Measurements from ENCODE around the gene PSME1.

Gene PSME1

GRCh38 chr14:24146978-24147760, 11.2 kb downstream of the PSME1 start, which contains the start of gene RNF31:
RNF31 (plus strand) TSS chr14:24147498; CDS start chr14:24147699, 201 bp downstream.
- Histone ChIP-seq H3K4me3 (ENCODE audit: insufficient read depth, low read depth, low read length, poor library complexity, severe bottlenecking) (peak within 1 kb of the TSS; percentile 93), H3K36me3 (ENCODE audit: control insufficient read depth, insufficient read depth, low read length) (peaks cover 45% of the 10 kb centered on the region), H3K27me3 (replicated peaks; ENCODE audit: control insufficient read depth, insufficient read depth, low read length, poor library complexity, severe bottlenecking) (no peaks in the 10 kb centered on the region), H3K4me1 (ENCODE audit: control insufficient read depth, insufficient read depth, low read length, poor library complexity, severe bottlenecking) (peaks cover 28% of the 10 kb centered on the region), H3K27ac (ENCODE audit: insufficient read depth, low read length, poor library complexity, severe bottlenecking) (peak within 1 kb of the TSS; percentile 93), H3K9me3 (ENCODE audit: control insufficient read depth, low read length) (no peaks in the 10 kb centered on the region)
- peak; percentile 92 to 96 (median 94) for DNase-seq

DNA sequence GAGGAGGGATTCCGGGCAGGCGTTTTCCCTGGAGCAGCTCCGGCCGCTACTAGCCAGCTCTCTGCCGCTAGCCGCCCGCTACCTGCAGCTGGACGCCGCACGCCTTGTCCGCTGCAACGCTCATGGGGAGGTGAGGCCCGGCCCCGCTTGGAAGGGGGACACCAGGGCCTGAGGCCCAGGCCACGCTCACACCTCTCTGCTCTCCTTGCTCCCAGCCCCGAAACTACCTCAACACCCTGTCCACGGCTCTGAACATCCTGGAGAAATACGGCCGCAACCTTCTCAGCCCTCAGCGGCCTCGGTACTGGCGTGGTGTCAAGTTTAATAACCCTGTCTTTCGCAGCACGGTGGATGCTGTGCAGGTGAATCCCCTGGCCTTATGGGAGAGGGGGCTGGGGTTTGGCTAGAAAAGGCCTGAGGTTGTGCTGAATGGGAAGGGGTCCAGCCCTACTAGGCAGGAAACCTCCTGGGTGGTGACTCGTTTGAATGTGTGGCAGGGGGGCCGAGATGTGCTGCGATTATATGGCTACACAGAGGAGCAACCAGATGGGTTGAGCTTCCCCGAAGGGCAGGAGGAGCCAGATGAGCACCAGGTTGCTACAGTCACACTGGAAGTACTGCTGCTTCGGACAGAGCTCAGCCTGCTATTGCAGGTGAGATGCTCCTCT, 11.9 kb downstream of the PSME1 start:
- Histone ChIP-seq H3K4me1 (ENCODE audit: control insufficient read depth, insufficient read depth, low read length, poor library complexity, severe bottlenecking) (peaks cover 27% of the 10 kb centered on the region), H3K27me3 (replicated peaks; ENCODE audit: control insufficient read depth, insufficient read depth, low read length, poor library complexity, severe bottlenecking) (no peaks in the 10 kb centered on the region), H3K9me3 (ENCODE audit: control insufficient read depth, low read length) (no peaks in the 10 kb centered on the region), H3K36me3 (ENCODE audit: control insufficient read depth, insufficient read depth, low read length) (peaks cover 51% of the 10 kb centered on the region), H3K4me3 (ENCODE audit: insufficient read depth, low read depth, low read length, poor library complexity, severe bottlenecking) (peak overlapping the region; percentile 93), H3K27ac (ENCODE audit: insufficient read depth, low read length, poor library complexity, severe bottlenecking) (peak overlapping the region; percentile 93)
- peak in 1 of 3 donors; percentile 23 for DNase-seq

DNA sequence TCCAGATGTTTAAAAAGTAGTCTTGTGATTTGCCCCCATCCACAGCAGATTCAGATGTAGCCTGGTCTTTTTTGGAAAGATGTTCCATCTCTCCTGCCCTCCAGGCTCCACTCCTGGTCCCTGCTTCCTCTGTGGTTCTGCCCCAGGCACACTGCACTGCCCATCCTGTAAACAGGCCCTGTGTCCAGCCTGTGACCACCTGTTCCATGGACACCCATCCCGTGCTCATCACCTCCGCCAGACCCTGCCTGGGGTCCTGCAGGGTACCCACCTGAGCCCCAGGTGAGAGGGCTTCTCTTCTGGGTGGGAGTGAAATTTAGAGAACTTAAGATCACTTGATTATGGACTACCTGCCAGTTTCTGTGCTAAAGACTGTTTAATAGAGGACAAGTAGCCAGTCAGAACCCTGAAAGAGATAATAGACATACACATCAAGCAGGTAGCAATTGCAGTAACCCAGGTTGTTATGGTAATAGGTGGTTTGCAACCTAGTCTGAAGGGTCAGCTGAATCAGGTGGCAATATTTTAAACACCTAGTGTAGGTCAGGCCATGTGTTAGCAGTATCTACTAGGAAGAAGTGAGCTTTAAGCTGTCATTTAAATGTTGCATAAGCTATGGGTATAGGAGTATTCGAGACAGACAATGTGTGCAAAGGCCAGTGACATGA, 13.4 kb downstream of the PSME1 start:
- no peaks in the 10 kb centered on the region for H3K9me3 ChIP-seq (ENCODE audit: control insufficient read depth, low read length)
- H3K4me1 ChIP-seq (ENCODE audit: control insufficient read depth, insufficient read depth, low read length, poor library complexity, severe bottlenecking): peaks cover 27% of the 10 kb centered on the region
- no peak for DNase-seq
- no peak overlapping the region for H3K27ac ChIP-seq (ENCODE audit: insufficient read depth, low read length, poor library complexity, severe bottlenecking)
- H3K36me3 ChIP-seq (ENCODE audit: control insufficient read depth, insufficient read depth, low read length): peaks cover 47% of the 10 kb centered on the region
- no peak overlapping the region for H3K4me3 ChIP-seq (ENCODE audit: insufficient read depth, low read depth, low read length, poor library complexity, severe bottlenecking)
- no peaks in the 10 kb centered on the region for H3K27me3 ChIP-seq (replicated peaks; ENCODE audit: control insufficient read depth, insufficient read depth, low read length, poor library complexity, severe bottlenecking)

DNA sequence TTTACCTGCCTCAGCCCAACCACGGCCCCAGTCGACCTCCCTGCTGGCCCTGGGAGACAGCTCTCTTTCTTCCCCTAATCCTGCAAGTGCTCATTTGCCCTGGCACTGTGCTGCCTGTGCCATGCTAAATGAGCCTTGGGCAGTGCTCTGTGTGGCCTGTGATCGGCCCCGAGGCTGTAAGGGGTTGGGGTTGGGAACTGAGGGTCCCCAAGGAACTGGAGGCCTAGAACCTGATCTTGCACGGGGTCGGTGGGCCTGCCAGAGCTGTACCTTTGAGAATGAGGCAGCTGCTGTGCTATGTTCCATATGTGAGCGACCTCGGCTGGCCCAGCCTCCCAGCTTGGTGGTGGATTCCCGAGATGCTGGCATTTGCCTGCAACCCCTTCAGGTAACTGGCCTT, 14.1 kb downstream of the PSME1 start:
- peaks cover 53% of the 10 kb centered on the region for H3K36me3 ChIP-seq (ENCODE audit: control insufficient read depth, insufficient read depth, low read length)
- H3K27ac ChIP-seq (ENCODE audit: insufficient read depth, low read length, poor library complexity, severe bottlenecking): no peak overlapping the region
- DNase-seq: no peak
- H3K4me1 ChIP-seq (ENCODE audit: control insufficient read depth, insufficient read depth, low read length, poor library complexity, severe bottlenecking): peaks cover 27% of the 10 kb centered on the region
- no peaks in the 10 kb centered on the region for H3K9me3 ChIP-seq (ENCODE audit: control insufficient read depth, low read length)
- H3K4me3 ChIP-seq (ENCODE audit: insufficient read depth, low read depth, low read length, poor library complexity, severe bottlenecking): no peak overlapping the region
- no peaks in the 10 kb centered on the region for H3K27me3 ChIP-seq (replicated peaks; ENCODE audit: control insufficient read depth, insufficient read depth, low read length, poor library complexity, severe bottlenecking)

GRCh38 chr14:24150567-24150966, 14.6 kb downstream of the PSME1 start:
- no peaks in the 10 kb centered on the region for H3K9me3 ChIP-seq (ENCODE audit: control insufficient read depth, low read length)
- H3K4me1 ChIP-seq (ENCODE audit: control insufficient read depth, insufficient read depth, low read length, poor library complexity, severe bottlenecking): peaks cover 22% of the 10 kb centered on the region
- H3K4me3 ChIP-seq (ENCODE audit: insufficient read depth, low read depth, low read length, poor library complexity, severe bottlenecking): no peak overlapping the region
- no peak for DNase-seq
- peaks cover 58% of the 10 kb centered on the region for H3K36me3 ChIP-seq (ENCODE audit: control insufficient read depth, insufficient read depth, low read length)
- no peaks in the 10 kb centered on the region for H3K27me3 ChIP-seq (replicated peaks; ENCODE audit: control insufficient read depth, insufficient read depth, low read length, poor library complexity, severe bottlenecking)
- no peak overlapping the region for H3K27ac ChIP-seq (ENCODE audit: insufficient read depth, low read length, poor library complexity, severe bottlenecking)

DNA sequence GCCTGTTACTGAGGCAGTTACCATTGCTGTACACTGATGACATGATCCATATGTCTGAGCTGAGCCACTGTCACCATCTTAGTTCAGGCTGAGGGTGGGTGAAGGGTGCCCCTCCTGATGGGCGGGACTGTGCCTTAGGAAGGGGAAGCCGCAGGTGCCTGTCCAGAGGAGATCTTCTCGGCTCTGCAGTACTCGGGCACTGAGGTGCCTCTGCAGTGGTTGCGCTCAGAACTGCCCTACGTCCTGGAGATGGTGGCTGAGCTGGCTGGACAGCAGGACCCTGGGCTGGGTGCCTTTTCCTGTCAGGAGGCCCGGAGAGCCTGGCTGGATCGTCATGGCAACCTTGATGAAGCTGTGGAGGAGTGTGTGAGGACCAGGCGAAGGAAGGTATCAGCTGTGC, 15.0 kb downstream of the PSME1 start:
- no peaks in the 10 kb centered on the region for H3K27me3 ChIP-seq (replicated peaks; ENCODE audit: control insufficient read depth, insufficient read depth, low read length, poor library complexity, severe bottlenecking)
- peaks cover 63% of the 10 kb centered on the region for H3K36me3 ChIP-seq (ENCODE audit: control insufficient read depth, insufficient read depth, low read length)
- H3K4me3 ChIP-seq (ENCODE audit: insufficient read depth, low read depth, low read length, poor library complexity, severe bottlenecking): no peak overlapping the region
- DNase-seq: no peak
- no peaks in the 10 kb centered on the region for H3K9me3 ChIP-seq (ENCODE audit: control insufficient read depth, low read length)
- H3K27ac ChIP-seq (ENCODE audit: insufficient read depth, low read length, poor library complexity, severe bottlenecking): no peak overlapping the region
- peaks cover 17% of the 10 kb centered on the region for H3K4me1 ChIP-seq (ENCODE audit: control insufficient read depth, insufficient read depth, low read length, poor library complexity, severe bottlenecking)

GRCh38 chr14:24151404-24152080, 15.5 kb downstream of the PSME1 start:
- Histone ChIP-seq H3K4me3 (ENCODE audit: insufficient read depth, low read depth, low read length, poor library complexity, severe bottlenecking) (no peak overlapping the region), H3K27ac (ENCODE audit: insufficient read depth, low read length, poor library complexity, severe bottlenecking) (no peak overlapping the region), H3K36me3 (ENCODE audit: control insufficient read depth, insufficient read depth, low read length) (peaks cover 66% of the 10 kb centered on the region), H3K27me3 (replicated peaks; ENCODE audit: control insufficient read depth, insufficient read depth, low read length, poor library complexity, severe bottlenecking) (no peaks in the 10 kb centered on the region), H3K4me1 (ENCODE audit: control insufficient read depth, insufficient read depth, low read length, poor library complexity, severe bottlenecking) (peaks cover 17% of the 10 kb centered on the region), H3K9me3 (ENCODE audit: control insufficient read depth, low read length) (no peaks in the 10 kb centered on the region)
- DNase-seq: no peak

DNA sequence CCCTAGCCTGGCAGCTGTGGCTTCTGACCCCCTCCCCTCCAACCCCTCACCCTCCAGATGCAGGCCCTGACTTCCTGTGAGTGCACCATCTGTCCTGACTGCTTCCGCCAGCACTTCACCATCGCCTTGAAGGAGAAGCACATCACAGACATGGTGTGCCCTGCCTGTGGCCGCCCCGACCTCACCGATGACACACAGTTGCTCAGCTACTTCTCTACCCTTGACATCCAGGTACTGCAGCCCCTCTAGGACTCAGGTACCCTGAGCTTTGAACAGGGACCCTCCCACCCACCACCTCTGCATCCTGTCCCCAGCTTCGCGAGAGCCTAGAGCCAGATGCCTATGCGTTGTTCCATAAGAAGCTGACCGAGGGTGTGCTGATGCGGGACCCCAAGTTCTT, 19.1 kb downstream of the PSME1 start:
- Histone ChIP-seq H3K9me3 (ENCODE audit: control insufficient read depth, low read length) (no peaks in the 10 kb centered on the region), H3K4me3 (ENCODE audit: insufficient read depth, low read depth, low read length, poor library complexity, severe bottlenecking) (no peak overlapping the region), H3K36me3 (ENCODE audit: control insufficient read depth, insufficient read depth, low read length) (peaks cover 78% of the 10 kb centered on the region), H3K27ac (ENCODE audit: insufficient read depth, low read length, poor library complexity, severe bottlenecking) (no peak overlapping the region), H3K27me3 (replicated peaks; ENCODE audit: control insufficient read depth, insufficient read depth, low read length, poor library complexity, severe bottlenecking) (no peaks in the 10 kb centered on the region), H3K4me1 (ENCODE audit: control insufficient read depth, insufficient read depth, low read length, poor library complexity, severe bottlenecking) (peaks cover under 1% of the 10 kb centered on the region)
- DNase-seq: no peak

DNA sequence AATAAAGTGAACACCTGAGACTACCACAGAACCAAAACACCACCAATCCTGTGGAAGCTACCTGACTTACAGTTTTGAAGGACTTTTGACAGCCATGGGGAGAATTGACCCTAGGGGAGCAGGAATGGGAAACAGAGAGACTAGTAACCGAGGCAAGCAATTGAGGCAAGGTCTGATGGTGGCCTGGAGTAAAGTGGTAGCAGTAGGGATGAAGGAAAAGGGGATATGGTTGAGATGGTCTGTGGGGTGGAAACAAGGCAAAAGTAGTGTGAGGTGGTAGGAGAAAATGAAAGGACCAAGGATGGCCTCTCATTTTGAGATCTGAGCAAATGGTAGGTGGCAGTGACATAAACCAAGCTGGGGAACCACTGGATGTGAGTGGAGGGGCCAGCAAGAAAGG, 20.8 kb downstream of the PSME1 start:
- H3K4me3 ChIP-seq (ENCODE audit: insufficient read depth, low read depth, low read length, poor library complexity, severe bottlenecking): no peak overlapping the region
- no peak overlapping the region for H3K27ac ChIP-seq (ENCODE audit: insufficient read depth, low read length, poor library complexity, severe bottlenecking)
- H3K36me3 ChIP-seq (ENCODE audit: control insufficient read depth, insufficient read depth, low read length): peaks cover 66% of the 10 kb centered on the region
- DNase-seq: no peak
- H3K4me1 ChIP-seq (ENCODE audit: control insufficient read depth, insufficient read depth, low read length, poor library complexity, severe bottlenecking): peaks cover 3% of the 10 kb centered on the region
- H3K9me3 ChIP-seq (ENCODE audit: control insufficient read depth, low read length): no peaks in the 10 kb centered on the region
- no peaks in the 10 kb centered on the region for H3K27me3 ChIP-seq (replicated peaks; ENCODE audit: control insufficient read depth, insufficient read depth, low read length, poor library complexity, severe bottlenecking)

Measured in effector memory CD4-positive, alpha-beta T cell (primary cell).